GM18909 (cell line): Measurements from ENCODE around the gene LYRM9.
"Not testable (repeated sequence)": the region's sequence is repeated elsewhere in the genome, so short reads cannot be mapped to it uniquely, and the experiment has no call there.

Source experiments
- ATAC-seq: cut with Tn5 transposase; IDR thresholded peaks from one replicate; pipeline ENCODE4 v1.9.1; 2021; ENCODE audit warnings: mild to moderate bottlenecking; ENCODE audit not compliant: unreplicated experiment, poor library complexity

LYRM9 gene

GRCh38 chr17:27892866-27893769 lies at the start of gene LYRM9:
Gene LYRM9 (minus strand): TSS chr17:27893365. CDS start chr17:27882694, 10,671 bp downstream.
- peak; percentile 89 for ATAC-seq

- no peak for ATAC-seq
Measured at GRCh38 chr17:27940503-27941428, 47.6 kb upstream of the LYRM9 start.

DNA sequence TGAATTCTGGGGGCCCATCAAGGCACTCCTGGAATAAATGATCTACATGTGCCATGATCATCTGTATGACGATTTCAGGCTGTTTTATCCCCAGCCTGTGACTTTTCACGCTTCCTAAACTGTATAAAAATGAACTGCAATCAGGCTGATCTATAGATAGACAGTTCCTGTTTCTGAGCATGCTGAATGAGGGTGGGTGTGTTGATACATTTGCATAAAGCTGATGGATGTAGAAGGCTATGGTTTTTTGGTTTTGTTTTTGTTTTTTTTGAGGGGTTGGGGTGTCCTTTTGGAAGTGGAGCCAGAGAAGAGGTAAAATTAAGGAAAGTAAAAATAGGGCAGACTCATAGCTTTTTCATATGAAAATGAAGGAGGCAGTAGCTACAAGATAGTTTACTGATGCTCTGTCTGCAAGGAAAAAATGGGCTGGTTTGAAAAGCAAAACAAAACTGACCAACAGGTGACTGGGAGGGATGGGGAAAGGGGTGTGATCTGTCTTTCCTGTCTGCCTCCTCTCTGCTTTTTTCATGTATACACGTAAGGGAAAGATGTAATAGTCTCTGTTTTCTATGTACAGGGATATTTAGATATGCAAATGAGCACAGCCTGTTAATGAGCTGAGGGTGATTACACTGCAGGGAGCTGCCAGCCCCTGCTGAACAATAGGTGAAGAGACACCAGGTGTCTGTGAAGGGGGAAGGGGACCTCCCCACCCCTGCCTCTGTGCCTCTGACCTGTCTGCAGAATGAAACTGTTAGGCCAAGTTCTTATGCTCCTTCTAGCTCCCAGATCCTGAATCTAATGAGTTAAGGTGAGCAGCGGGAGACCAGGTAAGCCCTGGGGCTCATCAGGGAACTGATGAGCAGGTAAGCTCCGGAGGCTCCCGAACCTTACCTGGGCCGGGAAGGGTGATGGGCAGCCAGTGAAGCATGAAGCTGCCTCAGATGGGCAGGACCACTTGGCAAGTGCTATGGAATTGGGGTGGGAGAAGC lies 46.6 kb upstream of the LYRM9 start:
- peak; percentile 60 for ATAC-seq

GRCh38 chr17:27938864-27939263 lies 45.7 kb upstream of the LYRM9 start:
- ATAC-seq, result no peak

DNA sequence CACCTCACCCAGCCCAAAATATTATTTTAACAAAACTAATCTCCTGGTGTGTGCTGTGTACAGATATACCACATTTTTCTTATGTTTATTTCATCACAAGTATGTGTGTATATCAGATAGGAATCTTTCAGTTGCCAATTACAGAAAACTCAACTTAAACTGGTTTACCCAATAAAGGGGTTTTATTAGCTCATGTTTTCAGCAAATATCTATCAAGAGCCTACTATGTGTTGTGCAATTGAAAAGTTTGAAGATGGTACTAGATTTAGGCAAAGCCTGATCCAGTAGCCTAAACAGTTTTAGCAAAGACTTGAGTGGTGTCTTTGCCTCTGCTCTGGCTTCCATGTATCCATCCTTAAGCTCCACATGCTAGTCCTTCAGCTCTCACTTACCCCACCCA lies 45.1 kb upstream of the LYRM9 start:
- ATAC-seq, result no peak

DNA sequence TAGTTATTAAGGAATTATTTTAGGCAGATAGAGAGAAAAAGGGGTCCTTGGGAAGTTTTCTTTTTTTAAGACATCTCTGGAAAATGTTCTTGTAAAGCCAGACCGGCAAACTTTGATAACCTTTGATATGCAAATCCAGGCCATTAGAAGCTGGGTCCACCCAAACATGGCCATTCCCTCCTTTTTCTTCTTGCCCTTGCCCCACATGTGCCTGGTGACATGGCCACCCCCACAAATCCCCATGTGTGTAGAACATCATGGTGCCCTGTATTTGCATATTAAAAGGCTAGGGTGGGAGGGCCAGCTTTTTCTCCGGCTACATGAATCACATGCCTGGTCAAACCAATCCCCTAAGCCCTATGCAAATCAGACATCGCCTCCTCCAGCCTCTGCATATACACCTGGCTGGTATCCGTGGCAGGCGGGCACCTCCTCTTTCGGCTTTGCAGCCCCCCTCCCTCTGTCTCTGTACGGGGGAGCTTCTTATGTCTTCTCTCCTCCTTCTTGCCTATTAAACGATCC lies 43.9 kb upstream of the LYRM9 start:
- ATAC-seq, result no peak

- ATAC-seq, result no peak
Measured at GRCh38 chr17:27930000-27930399, 36.8 kb upstream of the LYRM9 start.

DNA sequence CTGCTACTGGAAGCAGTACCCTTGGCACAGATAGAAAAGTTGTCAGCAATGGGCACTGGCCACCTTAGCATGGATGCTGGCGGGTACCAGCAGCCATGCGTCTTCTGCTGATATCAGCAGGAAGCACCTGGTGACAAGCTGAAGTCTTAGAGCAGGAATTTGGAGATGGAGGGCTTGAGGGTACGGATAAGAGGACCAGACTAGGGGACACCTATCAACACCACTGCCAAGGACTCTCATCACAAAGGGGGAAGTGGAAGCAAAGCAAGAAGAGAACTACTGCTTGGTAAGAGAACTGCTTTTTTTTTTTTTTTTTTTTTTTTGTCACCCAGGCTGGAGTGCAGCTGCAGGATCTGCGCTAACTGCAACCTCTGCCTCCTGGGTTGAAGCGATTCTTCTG lies 35.4 kb upstream of the LYRM9 start:
- ATAC-seq, result no peak

GRCh38 chr17:27927781-27928180 lies 34.6 kb upstream of the LYRM9 start:
- no peak for ATAC-seq

DNA sequence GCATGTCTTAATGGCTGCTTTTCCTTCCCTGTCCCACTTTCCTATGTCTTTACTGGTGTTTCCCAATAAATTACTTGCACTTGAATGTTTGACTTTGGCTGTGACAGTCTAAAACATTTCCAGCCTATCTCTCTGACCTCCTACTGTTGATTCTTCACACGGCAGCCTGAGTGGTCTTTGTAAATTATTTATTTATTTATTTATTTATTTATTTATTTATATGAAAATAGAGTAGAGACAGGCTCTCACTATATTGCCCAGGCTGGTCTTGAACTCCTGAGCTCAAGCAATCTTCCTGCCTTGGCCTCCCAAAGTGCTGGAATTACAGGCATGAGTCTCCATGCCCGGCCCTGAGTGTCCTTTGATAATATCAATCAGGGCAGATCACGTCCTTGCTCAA lies 28.4 kb upstream of the LYRM9 start:
- ATAC-seq, result no peak

- ATAC-seq, result no peak
Measured at GRCh38 chr17:27921077-27921476, 27.9 kb upstream of the LYRM9 start.

DNA sequence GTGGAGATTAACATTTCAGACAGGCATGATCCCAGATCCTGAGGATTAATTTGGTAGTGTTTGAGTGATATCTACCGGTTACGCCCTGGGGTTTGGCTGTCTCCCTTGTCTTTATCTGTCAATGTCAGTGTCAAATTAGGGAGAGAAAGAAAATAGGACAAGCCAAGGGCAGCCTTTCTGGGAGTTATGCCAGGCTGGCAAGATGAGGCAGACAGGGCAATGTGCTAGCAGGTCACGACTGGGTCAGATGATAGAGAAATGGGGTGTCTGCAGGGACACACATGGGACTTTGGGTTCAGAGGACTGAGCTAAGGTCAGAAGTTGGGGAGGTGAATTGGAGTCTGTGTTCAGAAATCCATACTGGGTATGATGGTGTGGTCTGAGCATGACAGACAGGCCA lies 27.4 kb upstream of the LYRM9 start:
- ATAC-seq, result no peak

- ATAC-seq, result no peak
Measured at GRCh38 chr17:27919079-27919478, 25.9 kb upstream of the LYRM9 start.

DNA sequence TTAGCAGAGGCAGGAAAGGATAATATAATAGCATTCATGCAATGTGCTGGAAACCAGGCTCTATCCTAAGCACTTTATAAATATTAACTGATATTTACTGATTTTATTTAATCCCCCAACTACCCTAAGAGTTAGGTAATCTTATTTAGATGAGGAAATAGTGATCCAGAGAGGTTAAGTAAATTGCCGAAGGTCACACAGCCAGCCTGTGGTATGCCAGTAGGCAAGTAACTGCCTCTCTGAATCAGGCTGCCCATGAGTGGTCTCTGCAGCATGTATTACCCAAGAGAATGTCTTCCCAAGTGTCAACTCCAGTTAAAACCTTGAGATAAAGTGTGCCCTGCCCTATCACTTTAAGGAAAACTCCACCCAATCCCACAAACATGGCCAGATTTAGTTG lies 25.3 kb upstream of the LYRM9 start:
- ATAC-seq, result no peak

GRCh38 chr17:27917000-27917399 lies 23.8 kb upstream of the LYRM9 start:
- no peak for ATAC-seq

- no peak for ATAC-seq
Measured at GRCh38 chr17:27915709-27916108, 22.5 kb upstream of the LYRM9 start.

GRCh38 chr17:27914382-27914781 lies 21.2 kb upstream of the LYRM9 start:
- ATAC-seq, result no peak

DNA sequence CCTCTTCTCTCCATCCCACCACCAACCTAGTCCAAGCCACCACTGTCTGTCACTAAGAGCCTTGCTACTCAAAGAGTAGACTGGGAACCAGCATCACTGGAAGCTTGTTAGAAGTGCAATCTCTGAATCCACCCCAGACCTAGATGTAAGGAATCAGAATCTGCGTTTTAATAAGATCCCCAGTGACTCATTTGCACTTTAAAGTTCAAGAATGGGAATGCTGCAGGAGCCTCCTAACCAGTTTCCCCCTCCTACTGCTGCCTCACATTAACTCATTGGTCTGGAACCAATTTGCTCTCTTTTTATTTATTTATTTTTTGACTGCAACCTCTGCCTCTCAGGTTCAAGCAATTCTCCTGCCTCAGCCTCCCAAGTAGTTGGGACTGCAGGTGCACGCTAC lies 19.8 kb upstream of the LYRM9 start:
- no peak for ATAC-seq

DNA sequence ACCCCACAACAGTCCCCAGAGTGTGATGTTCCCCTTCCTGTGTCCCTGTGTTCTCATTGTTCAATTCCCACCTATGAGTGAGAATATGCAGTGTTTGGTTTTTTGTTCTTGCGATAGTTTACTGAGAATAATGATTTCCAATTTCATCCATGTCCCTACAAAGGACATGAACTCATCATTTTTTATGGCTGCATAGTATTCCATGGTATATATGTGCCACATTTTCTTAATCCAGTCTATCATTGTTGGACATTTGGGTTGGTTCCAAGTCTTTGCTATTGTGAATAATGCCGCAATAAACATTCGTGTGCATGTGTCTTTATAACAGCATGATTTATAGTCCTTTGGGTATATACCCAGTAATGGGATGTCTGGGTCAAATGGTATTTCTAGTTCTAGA lies 19.1 kb upstream of the LYRM9 start:
- ATAC-seq, result not testable (repeated sequence)
